Measurements from ENCODE around the gene HIP1R. TPM values are rescaled to one million over a fixed set of nuclear protein-coding genes. Genes with fewer than 3 reads are reported as not detected.

HIP1R gene, protein sequence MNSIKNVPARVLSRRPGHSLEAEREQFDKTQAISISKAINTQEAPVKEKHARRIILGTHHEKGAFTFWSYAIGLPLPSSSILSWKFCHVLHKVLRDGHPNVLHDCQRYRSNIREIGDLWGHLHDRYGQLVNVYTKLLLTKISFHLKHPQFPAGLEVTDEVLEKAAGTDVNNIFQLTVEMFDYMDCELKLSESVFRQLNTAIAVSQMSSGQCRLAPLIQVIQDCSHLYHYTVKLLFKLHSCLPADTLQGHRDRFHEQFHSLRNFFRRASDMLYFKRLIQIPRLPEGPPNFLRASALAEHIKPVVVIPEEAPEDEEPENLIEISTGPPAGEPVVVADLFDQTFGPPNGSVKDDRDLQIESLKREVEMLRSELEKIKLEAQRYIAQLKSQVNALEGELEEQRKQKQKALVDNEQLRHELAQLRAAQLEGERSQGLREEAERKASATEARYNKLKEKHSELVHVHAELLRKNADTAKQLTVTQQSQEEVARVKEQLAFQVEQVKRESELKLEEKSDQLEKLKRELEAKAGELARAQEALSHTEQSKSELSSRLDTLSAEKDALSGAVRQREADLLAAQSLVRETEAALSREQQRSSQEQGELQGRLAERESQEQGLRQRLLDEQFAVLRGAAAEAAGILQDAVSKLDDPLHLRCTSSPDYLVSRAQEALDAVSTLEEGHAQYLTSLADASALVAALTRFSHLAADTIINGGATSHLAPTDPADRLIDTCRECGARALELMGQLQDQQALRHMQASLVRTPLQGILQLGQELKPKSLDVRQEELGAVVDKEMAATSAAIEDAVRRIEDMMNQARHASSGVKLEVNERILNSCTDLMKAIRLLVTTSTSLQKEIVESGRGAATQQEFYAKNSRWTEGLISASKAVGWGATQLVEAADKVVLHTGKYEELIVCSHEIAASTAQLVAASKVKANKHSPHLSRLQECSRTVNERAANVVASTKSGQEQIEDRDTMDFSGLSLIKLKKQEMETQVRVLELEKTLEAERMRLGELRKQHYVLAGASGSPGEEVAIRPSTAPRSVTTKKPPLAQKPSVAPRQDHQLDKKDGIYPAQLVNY
- 33.0 TPM for total RNA-seq
- long read RNA-seq, full-length matches to known transcripts: 31 of 71 reads
- long read RNA-seq, partial matches to known transcripts: 21 of 71 reads
- long read RNA-seq, other reads (novel, unspliced or antisense): 19 of 71 reads

GRCh38 chr12:122834921-122835749, at the start of gene HIP1R:
Gene HIP1R (plus strand): TSS chr12:122835457. CDS start chr12:122835551, 94 bp downstream.
- ATAC-seq (peak; percentile 77), DNase-seq (peak; percentile 81)
- intact Hi-C loops (cut with DNase I): no loop called here
- H3K27ac ChIP-seq: peak within 1 kb of the TSS; percentile 65
- peak within 1 kb of the TSS; percentile 68 for H3K4me3 ChIP-seq
- TF ChIP-seq CTCF (IDR thresholded peaks at IDR 0.05): no peak
- H3K36me3 ChIP-seq: no peaks in the 10 kb centered on the region
- no peaks in the 10 kb centered on the region for H3K27me3 ChIP-seq
- no peaks in the 10 kb centered on the region for H3K9me3 ChIP-seq
- peaks cover 20% of the 10 kb centered on the region for H3K4me1 ChIP-seq

- Histone ChIP-seq H3K4me3 (no peak overlapping the region), H3K27me3 (no peaks in the 10 kb centered on the region), H3K27ac (no peak overlapping the region), H3K4me1 (no peaks in the 10 kb centered on the region), H3K36me3 (no peaks in the 10 kb centered on the region), H3K9me3 (no peaks in the 10 kb centered on the region)
- intact Hi-C loops (cut with DNase I): no loop called here
- no peak for DNase-seq
- ATAC-seq: no peak
- TF ChIP-seq CTCF (IDR thresholded peaks at IDR 0.05): no peak
Measured at GRCh38 chr12:122785503-122785902, 49.8 kb upstream of the HIP1R start.

DNA sequence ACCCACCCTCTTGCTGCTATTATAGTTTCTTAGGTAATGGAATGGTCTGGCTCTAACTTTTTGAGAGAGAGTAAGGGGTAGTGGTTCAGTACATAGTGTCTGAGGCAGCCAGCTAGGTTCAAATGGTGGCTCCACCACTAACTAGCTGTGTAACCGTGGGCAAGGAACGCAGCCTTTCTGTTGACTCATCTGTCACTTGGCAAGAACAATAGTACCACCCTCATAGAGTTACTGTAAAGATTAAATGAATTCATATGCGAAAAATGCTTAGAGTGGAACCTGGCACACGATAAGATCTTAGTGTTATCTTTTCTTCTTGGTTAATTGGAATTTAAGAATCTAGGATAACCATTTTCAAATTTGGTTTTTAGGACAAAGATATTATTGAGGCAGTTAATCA, 46.9 kb upstream of the HIP1R start:
- no peak for ATAC-seq

DNA sequence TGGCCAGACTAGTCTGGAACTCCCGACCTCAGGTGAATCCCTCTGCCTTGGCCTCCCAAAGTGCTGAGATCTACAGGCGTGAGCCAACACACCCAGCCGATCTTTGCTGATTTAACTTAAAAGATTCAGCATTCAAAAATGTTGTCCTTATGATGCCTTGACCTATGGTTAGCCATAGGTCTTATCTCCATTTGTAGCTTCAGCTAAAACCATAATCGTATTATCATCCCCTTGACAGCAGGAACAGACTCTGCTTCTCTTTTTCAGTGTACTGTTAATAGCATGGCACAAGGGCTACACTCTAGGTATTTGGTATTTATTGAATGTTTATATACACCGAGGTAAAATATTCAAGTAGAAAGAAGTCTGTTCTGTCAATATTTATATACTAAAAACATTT, 45.6 kb upstream of the HIP1R start:
- H3K9me3 ChIP-seq: no peaks in the 10 kb centered on the region
- H3K4me1 ChIP-seq: no peaks in the 10 kb centered on the region
- intact Hi-C loops (cut with DNase I): loop anchor here (10.0 kb wide), 1 partner anchor 165 kb away; no protein-coding TSS in a partner anchor
- H3K27me3 ChIP-seq: no peaks in the 10 kb centered on the region
- no peak overlapping the region for H3K27ac ChIP-seq
- TF ChIP-seq CTCF (IDR thresholded peaks at IDR 0.05): no peak
- H3K36me3 ChIP-seq: no peaks in the 10 kb centered on the region
- H3K4me3 ChIP-seq: no peak overlapping the region
- DNase-seq (no peak), ATAC-seq (no peak)

More for the DNA sequence above, 46.9 kb upstream of the HIP1R start:
- TF ChIP-seq CTCF (IDR thresholded peaks at IDR 0.05): no peak
- Histone ChIP-seq H3K27ac (no peak overlapping the region), H3K9me3 (no peaks in the 10 kb centered on the region), H3K36me3 (no peaks in the 10 kb centered on the region), H3K4me1 (no peaks in the 10 kb centered on the region), H3K27me3 (no peaks in the 10 kb centered on the region), H3K4me3 (no peak overlapping the region)
- intact Hi-C loops (cut with DNase I): no loop called here
- DNase-seq: no peak
